Erythroblast (primary cell): ENCODE measurements around the gene YTHDF1.
"Not testable (repeated sequence)": the region's sequence is repeated elsewhere in the genome, so short reads cannot be mapped to it uniquely, and the experiment has no call there.

Experiments
- DNase-seq, 2 experiments: peaks; one replicate each; lab custom pipeline; 2025; lab: John Stamatoyannopoulos, UW
- GATA1 ChIP-seq: IDR thresholded peaks from 2 replicates; pipeline ENCODE4 v1.6.1; 2011; ENCODE audit warnings: low read depth, mild to moderate bottlenecking, control low read depth, low read length, moderate library complexity
- POLR2A ChIP-seq: IDR thresholded peaks from 2 replicates; pipeline ENCODE4 v1.6.1; 2011; ENCODE audit warnings: mild to moderate bottlenecking, low read length

YTHDF1 gene

DNA sequence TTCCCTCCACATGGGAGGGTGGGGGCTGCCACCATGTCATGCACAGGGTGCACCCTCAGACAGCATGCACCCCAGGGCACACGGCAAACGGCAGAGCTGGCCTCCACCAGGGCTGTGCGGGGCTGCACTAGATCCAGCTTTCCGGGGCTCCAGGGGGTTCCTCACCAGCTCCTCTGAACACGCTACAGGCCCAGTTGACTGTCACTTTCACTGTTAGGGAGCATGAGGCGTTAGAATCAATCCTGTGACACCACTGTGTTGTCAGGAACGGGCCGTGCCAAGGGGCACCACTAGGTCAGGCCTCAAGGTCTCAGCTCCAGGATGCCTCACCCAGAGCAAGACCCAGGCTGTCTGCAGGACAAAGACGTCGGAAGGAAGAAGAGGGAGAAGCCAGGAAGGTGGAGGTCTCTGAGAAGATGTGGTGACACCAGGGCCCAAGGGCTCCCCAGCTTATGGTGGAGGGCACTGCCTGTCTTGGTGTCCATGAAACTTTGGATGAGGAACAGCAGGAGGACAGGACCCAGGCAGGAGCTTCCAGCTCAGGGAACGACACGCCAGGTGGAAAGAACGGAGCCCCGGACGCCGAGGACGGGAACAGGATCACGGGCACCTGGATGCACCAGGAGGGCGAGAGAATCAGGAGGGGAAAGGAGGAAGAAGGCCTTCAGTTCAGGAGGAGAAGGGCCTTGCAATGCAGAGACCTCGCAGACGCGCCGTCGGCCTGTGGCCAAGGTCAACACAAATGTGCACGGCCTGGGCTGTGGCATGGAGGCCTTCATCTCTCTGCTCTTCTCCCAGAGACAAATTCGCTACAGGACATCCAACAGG is 49.5 kb downstream of the YTHDF1 start:
- no peak for TF ChIP-seq GATA1
- TF ChIP-seq POLR2A = no peak
- DNase-seq = no peak

DNA sequence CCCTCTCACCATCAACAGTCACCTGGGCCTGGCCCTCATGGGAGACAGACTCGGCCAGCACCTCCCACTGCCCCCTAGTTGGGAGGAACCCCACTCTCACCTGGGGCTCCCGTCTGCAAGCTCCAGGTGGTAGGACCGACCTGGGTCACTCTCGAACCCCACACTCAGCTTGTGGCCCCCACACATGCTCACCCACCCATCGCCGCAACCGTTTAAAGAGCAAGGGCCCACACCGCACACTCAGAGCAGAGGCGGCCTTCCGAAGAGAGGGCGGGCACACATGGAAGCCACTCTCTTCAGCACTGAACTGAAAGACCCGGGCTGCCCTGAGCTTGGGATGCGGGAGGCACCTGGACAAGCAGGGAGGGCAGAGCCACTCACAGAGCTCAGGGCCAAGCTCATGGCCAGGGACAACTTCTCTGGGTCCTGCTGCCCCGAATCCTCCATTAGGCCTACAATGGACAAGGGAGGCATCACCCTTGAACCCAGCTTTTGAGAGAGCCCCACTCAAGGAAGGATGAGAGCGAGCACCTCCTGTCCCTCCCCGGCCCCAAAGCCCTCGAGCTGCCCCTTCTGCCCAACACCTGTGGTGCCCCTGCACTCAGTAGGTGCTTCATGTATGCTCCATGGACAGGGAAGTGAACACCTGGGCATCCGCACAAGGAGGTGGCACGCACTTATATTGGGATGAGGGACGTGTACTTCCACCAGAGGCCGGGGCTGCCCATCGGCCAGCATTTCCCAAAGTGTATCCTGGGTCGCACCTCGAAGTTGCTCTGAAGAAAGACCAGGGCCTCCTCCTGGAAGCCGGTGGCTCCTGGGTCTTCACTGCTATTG is 50.4 kb downstream of the YTHDF1 start:
- TF ChIP-seq POLR2A (no peak), GATA1 (no peak)
- no peak for DNase-seq

DNA sequence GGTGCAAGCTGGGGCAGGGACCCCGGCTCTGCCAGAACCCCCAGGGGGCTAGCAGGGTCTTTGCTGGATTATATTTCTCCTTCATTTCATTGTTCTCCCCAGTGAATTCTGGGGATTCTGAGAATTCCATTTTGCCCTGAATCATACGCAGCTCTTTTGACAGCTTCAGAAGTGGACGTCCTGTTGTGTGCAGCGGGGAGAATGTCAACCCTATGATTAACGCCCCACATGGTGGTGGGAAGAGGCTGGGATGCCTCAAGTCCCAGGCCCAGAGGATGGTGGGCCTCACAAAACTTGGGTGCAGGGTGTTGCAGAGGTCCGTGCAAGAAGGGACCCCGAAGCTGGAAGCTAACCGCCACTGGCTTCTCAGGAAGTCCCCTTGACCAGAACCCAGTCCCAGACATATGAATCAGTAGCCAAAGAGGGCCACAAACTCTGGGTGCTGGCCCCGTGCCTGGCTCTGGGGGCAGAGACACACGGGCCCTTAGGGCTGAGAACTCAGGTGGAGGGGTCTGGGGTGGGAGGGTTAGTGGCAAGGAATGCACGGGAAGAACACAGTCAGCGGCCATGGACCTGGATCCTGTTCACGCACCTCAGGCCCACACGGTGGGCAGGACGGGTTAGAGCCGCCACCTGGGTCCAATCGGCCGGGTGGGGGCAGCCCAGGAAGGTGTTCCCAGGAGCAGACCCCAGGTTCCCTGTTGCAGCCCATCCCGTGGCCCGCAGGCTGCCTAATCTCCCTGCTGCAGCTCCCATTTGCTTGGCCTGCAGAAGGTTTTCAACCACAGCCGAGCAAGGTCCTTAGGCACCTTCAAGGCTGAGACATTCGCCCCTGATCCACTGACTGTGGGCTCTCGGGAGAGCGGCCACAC is 51.2 kb downstream of the YTHDF1 start:
- no peak for DNase-seq
- TF ChIP-seq POLR2A = no peak
- TF ChIP-seq GATA1 = no peak

DNA sequence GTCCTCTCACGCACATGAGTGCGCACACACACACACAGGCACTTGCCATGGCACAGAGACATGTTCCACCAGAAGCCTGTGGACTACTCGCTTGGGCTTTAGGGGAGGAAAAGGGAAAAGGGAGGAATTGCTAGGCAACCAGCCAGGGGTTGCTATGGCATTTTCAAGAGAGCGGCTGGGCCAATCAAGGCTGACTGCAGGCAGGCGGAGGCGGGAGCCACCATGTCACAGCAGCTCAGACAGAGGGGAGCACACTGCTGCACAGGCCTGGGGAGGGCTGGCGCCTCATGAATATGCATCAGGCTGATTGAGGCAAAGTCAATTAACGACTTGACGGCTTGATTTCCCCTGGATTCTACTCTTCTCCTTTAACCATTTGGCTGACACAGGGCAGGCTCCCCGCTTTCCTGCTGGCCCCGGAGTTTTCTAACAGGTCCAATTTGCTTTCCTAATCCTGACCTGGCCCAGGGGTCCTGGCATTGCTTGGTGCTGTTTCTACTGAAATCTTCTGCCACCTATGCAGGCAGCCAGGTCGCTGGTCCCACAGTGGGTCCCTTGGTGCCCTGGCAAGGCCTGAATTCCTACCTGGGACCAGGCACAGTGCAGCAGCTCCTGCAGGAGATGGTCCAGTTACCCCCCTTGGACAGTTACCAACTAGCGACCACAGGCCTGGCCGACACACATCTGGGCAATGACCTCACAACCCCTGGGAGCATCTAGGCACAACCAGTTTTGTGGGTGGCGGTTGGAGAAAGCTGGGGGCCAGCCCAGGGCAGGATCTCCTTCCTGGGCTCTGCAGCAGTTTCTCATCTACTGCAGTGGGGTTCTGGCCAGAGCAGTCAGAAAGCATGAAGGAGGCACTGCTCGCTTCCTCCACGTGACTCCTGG is 52.1 kb downstream of the YTHDF1 start:
- no peak for TF ChIP-seq GATA1
- no peak for TF ChIP-seq POLR2A
- DNase-seq = no peak

DNA sequence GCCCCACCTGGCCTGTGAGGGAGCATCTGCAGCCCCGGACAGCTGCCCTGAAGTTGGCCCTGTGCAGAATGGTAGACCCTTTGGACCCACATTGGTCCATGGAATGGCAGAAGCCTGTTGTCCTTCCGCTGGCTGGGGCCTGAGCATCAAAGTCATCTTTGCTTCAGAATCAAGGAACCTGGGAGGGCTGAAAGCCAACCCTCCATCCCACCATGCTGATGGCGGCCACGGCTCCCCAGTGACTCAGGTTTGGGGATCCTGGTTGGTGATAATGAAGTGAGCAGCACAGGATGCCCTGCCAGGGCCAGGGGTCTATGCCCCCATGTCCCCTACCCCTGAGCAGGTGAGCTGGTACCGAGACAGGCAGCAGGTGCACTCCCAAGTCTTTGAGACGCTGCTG is 52.8 kb downstream of the YTHDF1 start:
- TF ChIP-seq POLR2A = no peak
- TF ChIP-seq GATA1 = no peak
- DNase-seq = no peak

DNA sequence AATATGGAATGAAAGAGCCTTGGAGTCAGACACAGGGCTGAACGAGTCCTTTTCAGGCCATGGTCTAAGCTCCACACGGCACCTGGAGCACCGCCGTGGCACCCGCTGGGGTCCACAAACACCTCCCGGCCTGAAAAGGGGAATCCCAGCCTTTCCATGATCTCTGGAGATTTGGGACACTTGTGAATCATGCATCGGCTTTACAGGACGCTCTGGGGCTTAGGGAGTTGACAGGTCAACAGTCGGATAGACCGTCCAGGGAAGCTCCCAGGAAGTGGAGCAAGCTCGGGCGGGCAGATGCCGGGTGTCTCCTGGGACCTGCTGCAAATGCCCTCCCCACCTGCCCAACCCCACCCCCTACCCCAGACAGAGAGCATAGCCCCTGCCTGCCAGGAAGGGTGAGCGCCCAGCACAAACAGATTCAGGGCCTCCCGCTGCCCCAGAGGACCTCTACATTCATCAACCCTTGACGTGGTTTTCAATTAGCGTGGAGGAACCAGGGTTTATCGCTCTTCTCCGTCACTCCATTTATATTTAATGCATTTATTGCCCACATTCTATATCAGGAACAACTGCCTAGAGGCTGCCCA is 53.6 kb downstream of the YTHDF1 start:
- no peak for DNase-seq
- no peak for TF ChIP-seq POLR2A
- TF ChIP-seq GATA1 = no peak

DNA sequence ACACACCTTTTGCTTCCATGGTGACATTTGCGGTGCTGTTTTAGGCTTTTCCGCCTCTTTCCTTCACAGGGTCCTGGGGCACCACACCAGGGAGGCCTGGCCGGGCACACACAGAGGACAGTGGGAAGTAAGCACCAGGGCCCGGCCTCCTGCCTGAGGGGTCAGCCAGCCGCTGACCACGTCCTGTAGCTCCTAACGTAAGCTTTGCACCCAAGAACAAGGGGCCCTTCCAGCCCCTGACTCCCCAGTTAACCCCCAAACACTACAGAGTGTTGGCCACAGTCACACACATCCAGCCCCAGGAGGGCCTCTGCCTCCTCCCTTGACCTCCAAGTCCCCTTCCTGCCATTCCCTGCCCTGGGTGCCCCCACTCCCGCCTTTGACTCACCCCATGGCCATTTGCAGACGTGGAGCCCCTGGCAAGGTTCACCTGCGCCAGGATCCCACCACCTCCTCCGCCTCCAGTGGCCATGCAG is 54.7 kb downstream of the YTHDF1 start:
- DNase-seq = no peak
- TF ChIP-seq GATA1 (no peak), POLR2A (no peak)

DNA sequence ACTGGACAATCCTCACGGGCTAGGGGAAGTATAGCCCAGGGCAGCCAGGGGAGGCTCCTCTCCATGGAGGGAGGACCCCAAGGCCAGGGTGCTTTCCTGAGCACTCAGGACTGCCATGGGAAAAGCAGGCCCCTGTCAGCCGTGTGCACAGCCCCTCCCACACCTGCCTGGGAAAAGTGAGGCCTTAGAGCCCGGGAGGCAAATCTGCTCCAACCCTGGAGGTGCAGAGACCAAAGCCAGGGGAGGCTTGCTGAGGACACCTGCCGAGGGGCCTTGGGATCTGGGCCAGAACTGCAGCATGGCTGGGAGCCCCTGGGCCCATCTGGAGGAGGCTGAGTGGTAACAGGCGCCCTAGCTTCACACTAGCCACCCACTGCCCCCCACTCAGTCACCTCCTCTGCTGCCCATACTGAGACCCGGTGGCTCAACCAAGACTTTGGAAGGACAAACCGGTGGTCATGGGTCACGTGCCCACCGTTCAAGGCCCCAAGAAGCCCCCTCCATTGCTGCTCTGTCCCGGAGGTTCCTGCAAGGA is 55.2 kb downstream of the YTHDF1 start:
- TF ChIP-seq POLR2A (no peak), GATA1 (no peak)
- no peak for DNase-seq

DNA sequence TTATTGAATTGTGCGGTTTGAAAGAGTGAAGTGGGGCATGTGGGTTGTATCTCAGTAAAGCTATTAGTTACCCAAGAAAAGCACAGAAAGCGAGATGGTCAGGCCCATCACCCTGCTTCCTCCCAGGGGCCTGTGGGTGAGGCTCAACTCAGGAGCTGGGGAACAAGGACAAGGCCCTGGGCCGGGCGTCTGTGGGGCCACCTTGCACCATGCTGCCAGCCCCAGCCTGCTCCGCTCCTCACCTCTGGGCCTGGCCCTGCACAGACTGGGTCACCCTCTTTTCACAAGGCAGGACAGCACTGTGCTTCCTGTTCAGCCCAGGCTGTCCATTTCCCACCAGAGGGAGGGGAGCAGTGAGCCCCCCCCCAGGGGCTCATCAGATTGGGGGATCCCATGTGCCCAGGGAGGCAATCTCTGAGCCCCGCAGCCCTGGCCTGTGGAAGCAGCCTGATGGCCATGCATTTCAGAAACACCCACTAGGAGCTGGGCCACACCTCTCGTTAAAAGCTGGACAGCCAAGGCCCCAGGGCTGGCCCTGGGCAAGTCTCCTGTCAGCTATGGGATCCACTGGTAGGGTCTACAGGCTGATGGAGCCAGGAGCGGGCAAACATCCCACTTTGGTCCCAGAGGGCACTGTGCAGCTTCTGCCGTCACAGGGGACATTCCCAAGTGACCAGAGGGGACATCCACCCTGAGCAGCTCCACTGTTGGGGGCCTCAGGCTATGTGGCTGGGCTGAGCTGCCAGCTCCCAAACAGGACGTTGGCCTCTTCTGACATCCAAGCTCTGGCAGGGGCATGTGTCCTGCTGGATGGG is 55.9 kb downstream of the YTHDF1 start:
- no peak for TF ChIP-seq POLR2A
- TF ChIP-seq GATA1 = no peak
- no peak for DNase-seq

DNA sequence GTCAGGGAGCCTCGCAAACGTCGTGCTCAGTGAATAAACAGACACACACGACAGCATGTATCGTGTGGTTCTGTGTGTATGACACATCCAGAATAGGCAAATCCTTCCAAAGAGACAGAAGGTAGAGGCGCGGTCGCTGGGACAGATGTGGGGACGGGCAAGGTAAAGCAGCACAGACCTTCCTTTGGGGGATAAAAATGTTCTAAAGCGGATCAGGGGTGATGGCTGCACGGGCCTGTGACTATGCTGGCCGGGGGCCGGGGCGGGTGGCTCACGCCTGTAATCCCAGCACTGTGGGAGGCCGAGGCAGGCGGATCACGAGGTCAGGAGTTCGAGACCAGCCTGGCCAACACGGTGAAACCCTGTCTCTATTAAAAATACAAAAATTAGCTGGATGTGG is 56.7 kb downstream of the YTHDF1 start:
- DNase-seq = not testable (repeated sequence)

DNA sequence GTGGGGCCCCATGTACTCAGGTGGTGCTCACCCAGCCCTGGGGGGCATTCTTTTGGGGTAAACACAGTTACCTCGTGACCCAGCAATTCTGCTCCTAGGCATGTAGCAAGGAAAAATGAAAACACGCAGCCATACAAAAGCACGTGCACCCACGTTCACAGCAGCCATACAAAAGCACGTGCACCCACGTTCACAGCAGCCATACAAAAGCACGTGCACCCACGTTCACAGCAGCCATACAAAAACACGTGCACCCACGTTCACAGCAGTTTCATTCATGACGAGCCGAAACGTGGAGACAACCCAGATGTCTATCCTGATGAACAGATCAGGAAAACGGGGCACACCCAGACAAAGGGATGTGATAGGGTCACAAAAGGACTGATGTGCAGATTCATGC is 57.1 kb downstream of the YTHDF1 start:
- TF ChIP-seq POLR2A (no peak), GATA1 (no peak)
- DNase-seq = no peak

DNA sequence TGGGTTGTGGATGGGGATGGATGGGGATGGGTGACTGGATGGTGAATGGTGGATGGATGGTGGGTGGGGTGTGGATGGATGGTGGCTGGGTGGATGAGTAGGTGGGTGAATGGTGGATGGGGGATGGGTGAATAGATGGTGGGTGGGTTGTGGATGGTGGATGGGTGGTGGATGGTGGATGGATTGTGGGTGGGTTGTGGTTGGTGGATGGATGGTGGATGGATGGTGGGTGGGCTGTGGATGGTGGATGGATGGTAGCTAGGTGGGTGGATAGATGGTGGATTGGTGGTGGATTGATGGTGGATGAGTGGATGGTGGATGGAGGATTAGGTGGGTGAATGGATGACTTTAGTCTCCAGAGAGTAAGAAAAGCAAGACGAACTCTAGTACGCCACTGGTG is 57.6 kb downstream of the YTHDF1 start:
- DNase-seq = no peak
- TF ChIP-seq POLR2A (no peak), GATA1 (no peak)

DNA sequence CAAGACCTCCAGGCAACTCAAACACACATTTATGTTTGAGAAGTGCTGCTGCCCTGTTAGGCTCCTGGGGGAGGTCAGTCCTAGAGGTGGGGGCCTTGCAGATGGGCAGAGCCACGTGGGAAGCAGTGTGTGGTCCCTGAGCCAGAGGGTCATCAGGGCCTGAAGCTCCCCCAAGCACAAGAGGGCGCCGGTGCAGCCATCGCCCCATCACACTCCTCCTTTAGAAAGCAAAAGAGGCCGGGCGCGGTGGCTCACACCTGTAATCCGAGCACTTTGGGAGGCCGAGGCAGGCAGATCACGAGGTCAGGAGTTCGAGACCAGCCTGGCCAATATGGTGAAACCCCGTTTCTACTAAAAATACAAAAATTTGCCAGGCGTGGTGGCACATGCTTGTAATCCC is 58.5 kb downstream of the YTHDF1 start:
- not testable (repeated sequence) for DNase-seq
